Measurements from ENCODE around the gene CTXN3. TPM values are rescaled to one million over a fixed set of nuclear protein-coding genes. Genes with fewer than 3 reads are reported as not detected.

Gene CTXN3
- total RNA-seq, 2 experiments from 2014 or later: not detected

DNA sequence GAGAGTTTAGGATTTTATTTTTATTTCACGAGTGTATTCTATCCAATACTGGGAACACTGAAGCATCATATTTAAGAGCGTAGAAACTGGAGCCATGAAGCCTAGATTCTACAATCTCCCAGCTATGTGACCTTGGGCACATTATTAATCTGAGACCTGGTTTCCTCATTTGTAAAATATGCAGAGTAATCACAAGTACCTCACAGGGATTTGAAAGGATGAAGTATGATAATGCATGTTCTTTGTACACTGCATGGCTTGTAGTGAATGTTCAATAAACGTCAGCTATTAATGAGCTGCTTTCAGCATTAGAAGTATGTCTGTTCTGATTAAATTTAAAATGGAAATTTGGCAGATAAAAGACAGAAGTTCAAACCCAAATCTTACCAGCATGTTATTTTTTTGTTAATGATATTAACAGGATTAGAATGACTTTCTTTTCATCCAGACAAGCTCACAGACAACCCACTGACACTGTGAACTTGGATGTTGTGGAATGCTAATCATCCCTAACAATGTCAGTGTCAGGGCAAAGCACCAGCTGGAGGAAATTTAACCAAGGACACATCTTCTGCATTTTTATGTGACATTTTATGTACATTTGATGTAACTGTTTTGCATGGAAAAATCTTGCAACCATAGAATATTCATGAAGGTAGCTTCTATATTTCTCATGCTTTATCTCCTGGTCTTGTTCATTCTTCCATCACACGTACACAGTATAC is 27.1 kb upstream of the CTXN3 start:
- CTCF ChIA-PET: no interaction called here

DNA sequence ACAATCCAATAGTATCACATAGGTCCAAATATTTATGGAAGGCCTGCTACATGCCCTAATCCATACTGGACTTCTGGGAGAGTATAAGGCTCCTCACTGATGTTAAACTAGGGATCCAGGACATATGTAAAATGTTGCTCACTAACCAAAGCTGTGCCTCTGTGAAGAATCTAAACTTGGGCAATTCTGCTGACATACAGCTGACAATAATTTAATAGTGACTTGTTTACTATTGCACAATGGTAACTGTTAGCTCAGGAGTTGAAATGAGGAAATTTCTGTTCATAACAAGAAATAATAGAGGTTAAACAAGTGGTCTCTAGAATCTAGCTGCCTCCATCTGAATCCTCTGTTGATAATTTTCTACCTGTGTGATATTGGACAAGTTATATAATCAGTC is 14.9 kb upstream of the CTXN3 start:
- no peaks in the 10 kb centered on the region for H3K9me3 Mint-ChIP-seq
- ChIA-PET POLR2A (no interaction called here), CTCF (no interaction called here)
- no peak overlapping the region for H3K4me3 Mint-ChIP-seq
- H3K27me3 Mint-ChIP-seq: peaks cover 7% of the 10 kb centered on the region
- H3K27ac Mint-ChIP-seq: no peak overlapping the region
- H3K4me1 Mint-ChIP-seq: no peaks in the 10 kb centered on the region
- H3K36me3 Mint-ChIP-seq (ENCODE audit: low read depth): no peaks in the 10 kb centered on the region
- DNase-seq: no peak

More for the DNA sequence above, 27.1 kb upstream of the CTXN3 start:
- Mint-ChIP-seq H3K4me1 (no peaks in the 10 kb centered on the region), H3K36me3 (ENCODE audit: low read depth) (no peaks in the 10 kb centered on the region), H3K9me3 (no peaks in the 10 kb centered on the region), H3K4me3 (no peak overlapping the region), H3K27me3 (peaks cover 2% of the 10 kb centered on the region), H3K27ac (no peak overlapping the region)
- POLR2A ChIA-PET: no interaction called here
- no peak for DNase-seq

DNA sequence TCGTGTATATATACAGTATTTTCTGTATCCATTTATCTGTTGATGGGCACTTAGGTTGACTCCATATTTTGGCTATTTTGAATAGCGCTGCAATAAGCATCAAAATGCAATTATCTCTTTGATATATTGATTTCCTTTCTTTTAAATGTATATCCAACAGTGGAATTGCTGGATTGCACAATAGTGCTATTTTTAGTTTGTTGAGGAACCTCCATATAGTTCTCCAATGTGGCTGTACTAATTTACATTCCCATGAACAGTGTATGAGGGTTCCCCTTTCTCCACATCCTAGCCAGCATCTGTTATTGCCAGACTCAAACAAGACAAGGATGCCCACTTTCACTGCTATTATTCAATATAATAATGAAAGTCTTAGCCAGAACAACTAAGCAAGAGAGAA is 9.1 kb upstream of the CTXN3 start:
- POLR2A ChIA-PET: no interaction called here

DNA sequence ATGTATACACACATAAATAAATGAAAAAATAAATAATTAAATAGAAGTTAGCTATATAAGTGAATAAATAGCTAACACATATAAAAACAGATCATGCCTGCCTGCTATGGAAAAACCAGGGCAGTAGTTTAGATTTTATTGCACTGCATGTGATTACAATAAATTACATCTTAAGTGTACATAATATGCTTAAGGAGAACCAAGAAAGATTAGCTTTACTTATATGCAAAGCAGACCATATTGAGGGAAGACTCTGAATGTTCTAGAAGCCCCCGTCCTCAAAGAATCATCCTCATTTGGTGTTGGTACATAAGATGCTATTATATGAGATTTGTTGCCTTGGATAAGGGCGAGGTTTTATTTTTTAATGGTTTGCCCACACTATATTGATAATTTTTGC is 5.9 kb upstream of the CTXN3 start:
- Mint-ChIP-seq H3K36me3 (ENCODE audit: low read depth) (no peaks in the 10 kb centered on the region), H3K4me3 (no peak overlapping the region), H3K9me3 (no peaks in the 10 kb centered on the region), H3K27me3 (peaks cover 12% of the 10 kb centered on the region), H3K27ac (no peak overlapping the region), H3K4me1 (no peaks in the 10 kb centered on the region)
- ChIA-PET POLR2A (no interaction called here), CTCF (no interaction called here)
- DNase-seq: no peak

More for the DNA sequence above, 9.1 kb upstream of the CTXN3 start:
- no peak overlapping the region for H3K4me3 Mint-ChIP-seq
- no peak overlapping the region for H3K27ac Mint-ChIP-seq
- H3K9me3 Mint-ChIP-seq: no peaks in the 10 kb centered on the region
- no peak for DNase-seq
- no peaks in the 10 kb centered on the region for H3K4me1 Mint-ChIP-seq
- CTCF ChIA-PET: no interaction called here
- peaks cover 10% of the 10 kb centered on the region for H3K27me3 Mint-ChIP-seq
- no peaks in the 10 kb centered on the region for H3K36me3 Mint-ChIP-seq (ENCODE audit: low read depth)

DNA sequence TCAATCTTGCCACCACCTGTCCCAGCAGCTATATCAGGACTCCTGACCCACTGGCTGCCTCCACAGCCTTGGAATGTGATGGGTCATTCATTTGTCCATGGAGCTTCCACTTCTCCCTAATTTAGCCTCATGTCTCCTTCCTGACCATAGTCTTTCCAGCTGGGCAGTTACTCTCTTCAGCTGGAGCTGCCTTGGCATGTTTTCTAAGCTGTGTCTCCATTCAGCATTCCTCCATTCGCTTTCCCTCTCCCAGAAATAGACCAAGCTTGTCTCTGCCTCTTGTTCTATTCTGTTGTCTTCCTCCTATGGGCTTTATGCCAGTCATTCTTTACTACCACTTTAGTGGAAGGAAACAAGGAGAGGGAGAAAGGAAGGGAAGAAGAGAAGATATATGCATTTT is 5.3 kb upstream of the CTXN3 start:
- Mint-ChIP-seq H3K9me3 (no peaks in the 10 kb centered on the region), H3K27ac (no peak overlapping the region), H3K27me3 (peaks cover 7% of the 10 kb centered on the region), H3K4me3 (no peak overlapping the region), H3K36me3 (ENCODE audit: low read depth) (no peaks in the 10 kb centered on the region), H3K4me1 (no peaks in the 10 kb centered on the region)
- CTCF ChIA-PET: no interaction called here
- no peak for DNase-seq
- POLR2A ChIA-PET: no interaction called here

DNA sequence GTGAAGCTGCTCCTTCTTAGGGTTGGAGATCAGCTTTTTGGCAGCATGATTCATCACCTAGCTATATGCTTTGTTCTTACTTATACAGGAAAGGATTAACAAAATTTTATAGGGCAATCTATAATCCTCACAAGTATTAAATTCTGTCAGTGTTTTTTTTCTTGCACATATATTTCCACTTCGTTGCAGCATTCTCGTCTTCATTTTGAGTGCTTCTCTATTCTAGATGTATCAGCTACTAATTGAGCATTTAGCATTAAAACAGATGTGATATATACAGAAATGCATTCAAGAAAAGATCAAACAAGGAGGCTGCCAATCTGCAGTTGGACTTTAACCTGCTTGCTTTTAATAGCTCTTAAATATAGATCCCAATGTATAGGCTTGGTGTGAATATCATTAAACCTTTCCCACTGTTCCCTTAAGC is 3.6 kb upstream of the CTXN3 start:
- no peak for DNase-seq
- Mint-ChIP-seq H3K36me3 (ENCODE audit: low read depth) (no peaks in the 10 kb centered on the region), H3K4me1 (no peaks in the 10 kb centered on the region), H3K9me3 (no peaks in the 10 kb centered on the region), H3K27ac (no peak overlapping the region), H3K4me3 (no peak overlapping the region), H3K27me3 (peaks cover 7% of the 10 kb centered on the region)
- ChIA-PET POLR2A (no interaction called here), CTCF (no interaction called here)

DNA sequence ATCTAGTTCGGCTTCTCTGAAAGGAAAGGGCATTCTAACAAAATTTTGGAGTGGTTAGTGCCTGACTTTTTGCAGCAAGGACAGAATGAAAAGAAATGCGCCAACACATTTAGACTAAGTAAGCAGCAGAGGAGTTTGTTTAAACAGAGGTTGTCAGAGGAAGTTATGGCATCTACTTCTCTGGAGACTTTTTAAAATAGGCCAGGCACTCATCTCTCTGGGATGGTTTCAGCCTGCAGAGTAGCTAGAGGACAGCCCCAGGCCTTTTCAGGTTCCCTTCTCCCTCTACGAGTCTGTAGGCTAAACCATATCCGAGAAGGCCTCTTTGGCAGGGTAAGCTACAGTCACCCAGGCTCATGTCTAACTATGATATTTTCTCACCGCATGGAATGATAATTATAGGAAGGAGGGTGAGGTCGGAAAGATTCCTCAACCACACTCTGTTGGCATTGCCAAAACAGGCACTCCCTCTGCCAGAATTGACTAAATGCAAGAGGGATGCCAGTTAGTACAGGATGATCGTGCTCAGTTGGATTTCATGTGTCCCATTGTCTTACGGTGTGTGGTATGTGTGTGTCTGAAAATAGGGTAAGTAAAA is 1.4 kb upstream of the CTXN3 start:
- no peaks in the 10 kb centered on the region for H3K4me1 Mint-ChIP-seq
- no peaks in the 10 kb centered on the region for H3K36me3 Mint-ChIP-seq (ENCODE audit: low read depth)
- DNase-seq: no peak
- POLR2A ChIA-PET: no interaction called here
- H3K27ac Mint-ChIP-seq: no peak overlapping the region
- CTCF ChIA-PET: no interaction called here
- H3K27me3 Mint-ChIP-seq: peaks cover 5% of the 10 kb centered on the region
- H3K4me3 Mint-ChIP-seq: no peak overlapping the region
- H3K9me3 Mint-ChIP-seq: no peaks in the 10 kb centered on the region

DNA sequence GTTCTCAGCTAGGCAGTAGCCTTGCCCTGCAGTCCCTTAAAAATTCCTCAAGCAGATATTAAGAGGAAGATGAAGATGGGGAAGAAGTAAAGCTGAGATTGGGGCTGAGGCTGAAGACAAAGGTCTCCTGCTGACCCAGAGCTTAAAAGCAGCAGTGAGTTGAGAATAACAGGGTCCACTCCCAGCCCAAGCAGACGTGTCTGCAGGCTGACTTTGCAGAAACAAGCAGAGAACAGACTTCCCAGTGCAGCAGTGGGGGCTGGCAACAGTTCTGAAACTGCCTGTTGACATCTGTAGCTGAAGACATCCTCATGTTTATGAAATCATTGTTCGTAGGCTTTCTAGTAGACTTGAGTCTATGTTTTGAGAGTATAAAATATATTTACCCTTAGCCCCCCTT is 1.1 kb downstream of the CTXN3 start:
- peaks cover 6% of the 10 kb centered on the region for H3K27me3 Mint-ChIP-seq
- CTCF ChIA-PET: no interaction called here
- POLR2A ChIA-PET: no interaction called here
- no peaks in the 10 kb centered on the region for H3K36me3 Mint-ChIP-seq (ENCODE audit: low read depth)
- H3K4me3 Mint-ChIP-seq: no peak overlapping the region
- H3K9me3 Mint-ChIP-seq: no peaks in the 10 kb centered on the region
- no peaks in the 10 kb centered on the region for H3K4me1 Mint-ChIP-seq
- no peak overlapping the region for H3K27ac Mint-ChIP-seq
- DNase-seq: no peak

DNA sequence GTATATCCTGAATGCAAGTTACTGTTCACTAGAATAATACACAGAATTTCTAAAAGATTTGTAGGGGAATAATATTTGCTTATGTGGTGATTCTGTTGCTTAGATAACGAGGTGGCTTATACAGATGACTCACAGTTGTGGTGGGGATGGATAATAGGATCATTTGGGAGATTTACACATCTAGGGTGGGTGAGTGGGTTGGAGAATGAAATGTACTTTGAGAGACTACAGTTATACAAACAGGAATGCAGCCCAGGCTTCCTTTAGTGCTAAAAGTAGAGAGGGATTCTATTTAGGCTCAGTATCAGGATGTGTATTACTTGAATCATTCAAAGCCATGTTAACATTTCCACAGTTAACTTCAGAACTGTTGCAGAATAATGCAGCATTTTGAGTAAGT is 1.8 kb downstream of the CTXN3 start:
- no peak for DNase-seq
- H3K4me1 Mint-ChIP-seq: no peaks in the 10 kb centered on the region
- H3K36me3 Mint-ChIP-seq (ENCODE audit: low read depth): no peaks in the 10 kb centered on the region
- H3K27ac Mint-ChIP-seq: no peak overlapping the region
- no peak overlapping the region for H3K4me3 Mint-ChIP-seq
- POLR2A ChIA-PET: no interaction called here
- H3K9me3 Mint-ChIP-seq: no peaks in the 10 kb centered on the region
- peaks cover 7% of the 10 kb centered on the region for H3K27me3 Mint-ChIP-seq
- CTCF ChIA-PET: no interaction called here

DNA sequence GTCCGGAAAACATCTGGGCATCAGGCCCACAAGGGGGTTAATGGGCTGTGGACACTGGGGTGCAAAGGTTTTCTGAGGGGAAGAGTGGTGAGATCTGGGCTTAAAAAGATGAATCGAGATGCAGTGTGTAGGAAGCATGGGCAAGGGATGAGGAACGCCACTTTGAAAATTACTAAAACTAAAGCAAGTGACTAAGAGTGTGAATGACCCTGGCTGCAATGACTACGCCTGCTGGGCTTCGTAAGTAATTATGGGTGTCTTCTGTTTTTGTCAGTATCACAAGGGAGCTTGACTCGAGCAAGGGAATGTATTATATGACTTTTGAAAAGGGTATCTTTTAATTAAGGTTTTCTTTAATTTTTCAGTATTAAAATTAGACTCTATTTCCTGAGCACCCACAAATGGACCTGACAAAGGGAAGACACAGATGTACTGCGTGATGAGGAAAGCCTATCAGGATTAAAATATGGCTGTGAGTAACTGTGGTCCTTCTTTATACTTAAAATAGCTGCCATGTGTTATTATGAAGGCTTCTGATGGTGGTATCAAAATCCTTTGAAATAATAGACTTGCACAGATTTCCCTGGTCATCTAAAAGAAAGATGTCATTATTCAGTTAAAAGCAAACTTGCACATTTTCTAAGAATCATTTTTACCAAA is 4.2 kb downstream of the CTXN3 start:
- Mint-ChIP-seq H3K27ac (no peak overlapping the region), H3K4me1 (no peaks in the 10 kb centered on the region), H3K4me3 (no peak overlapping the region), H3K9me3 (no peaks in the 10 kb centered on the region), H3K36me3 (ENCODE audit: low read depth) (no peaks in the 10 kb centered on the region), H3K27me3 (peaks cover 8% of the 10 kb centered on the region)
- DNase-seq: no peak
- ChIA-PET CTCF (no interaction called here), POLR2A (no interaction called here)

DNA sequence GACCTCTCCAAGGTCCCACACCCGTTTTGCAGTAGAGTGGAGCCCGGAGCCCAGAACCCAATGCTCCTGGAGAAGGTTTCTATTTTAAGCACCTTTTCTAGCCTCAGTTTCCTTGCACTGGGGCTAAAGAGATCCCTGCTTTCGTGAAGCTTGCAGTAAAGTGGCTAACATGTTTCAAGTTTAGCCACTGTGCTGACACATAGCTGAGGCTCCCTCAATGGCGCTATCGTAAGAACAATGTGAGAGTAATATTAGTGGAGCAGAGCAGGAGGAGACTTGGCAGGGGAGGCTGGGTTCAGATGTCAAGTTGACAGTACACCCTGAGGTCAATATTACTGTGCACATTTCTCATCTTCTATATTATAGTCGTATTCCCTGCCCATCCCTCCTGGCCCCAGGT is 7.9 kb downstream of the CTXN3 start:
- H3K27me3 Mint-ChIP-seq: peaks cover 14% of the 10 kb centered on the region
- H3K4me3 Mint-ChIP-seq: no peak overlapping the region
- ChIA-PET CTCF (no interaction called here), POLR2A (no interaction called here)
- DNase-seq: no peak
- no peaks in the 10 kb centered on the region for H3K4me1 Mint-ChIP-seq
- no peak overlapping the region for H3K27ac Mint-ChIP-seq
- H3K36me3 Mint-ChIP-seq (ENCODE audit: low read depth): no peaks in the 10 kb centered on the region
- no peaks in the 10 kb centered on the region for H3K9me3 Mint-ChIP-seq

DNA sequence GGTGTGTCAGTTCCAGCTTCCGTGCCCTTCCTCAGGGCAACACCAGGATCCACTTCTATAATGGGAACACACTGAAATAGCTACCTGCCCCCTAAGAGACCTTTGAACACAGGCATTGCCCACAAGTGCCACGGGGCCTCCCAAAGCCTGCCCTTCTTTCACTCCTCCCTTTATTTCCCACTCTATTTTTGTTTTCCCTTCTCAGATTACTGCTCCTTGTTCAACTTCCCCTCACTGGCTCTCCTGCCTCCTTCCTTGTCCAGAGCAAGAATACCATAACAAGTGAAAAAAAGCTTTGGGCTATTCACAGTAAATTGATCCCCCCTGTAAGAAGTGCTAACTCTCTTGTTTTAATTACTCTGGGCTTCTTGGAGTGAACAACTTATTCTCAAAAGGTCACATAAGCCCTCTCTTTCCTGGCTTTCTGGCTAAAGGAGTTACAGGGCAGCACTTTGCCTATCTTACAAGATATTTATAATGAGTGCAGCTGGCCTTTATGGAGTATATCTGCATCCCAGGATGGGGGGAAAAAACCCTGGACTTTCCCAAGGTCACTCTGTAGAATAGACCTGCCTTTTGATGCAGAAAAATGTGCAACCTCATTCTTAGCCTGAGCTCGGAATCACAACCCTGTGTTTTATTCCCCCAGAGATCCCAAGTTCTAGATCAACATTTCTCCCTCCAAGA is 11.3 kb downstream of the CTXN3 start:
- Mint-ChIP-seq H3K4me3 (no peak overlapping the region), H3K4me1 (no peaks in the 10 kb centered on the region), H3K27me3 (peaks cover 12% of the 10 kb centered on the region), H3K36me3 (ENCODE audit: low read depth) (no peaks in the 10 kb centered on the region), H3K27ac (no peak overlapping the region), H3K9me3 (no peaks in the 10 kb centered on the region)
- CTCF ChIA-PET: no interaction called here
- POLR2A ChIA-PET: no interaction called here
- no peak for DNase-seq

DNA sequence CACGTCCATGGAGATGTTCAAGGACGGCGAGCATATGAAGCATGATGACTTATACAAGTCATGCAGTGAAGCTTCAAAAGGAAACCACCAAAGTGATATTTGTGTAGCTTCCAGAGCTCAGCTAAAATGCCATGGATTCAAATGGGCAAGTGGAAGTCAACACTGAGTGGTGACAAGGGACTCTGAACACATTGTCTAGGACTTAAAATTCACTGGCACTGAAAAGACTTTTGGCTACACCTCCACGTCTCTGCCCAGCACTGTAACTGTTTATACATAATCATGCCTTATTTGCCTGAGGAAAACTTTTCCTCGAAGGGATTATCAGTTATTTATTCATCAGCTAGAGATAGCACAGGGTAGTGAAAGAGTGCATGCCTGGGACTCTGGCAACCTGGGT is 15.2 kb downstream of the CTXN3 start:
- no peaks in the 10 kb centered on the region for H3K4me1 Mint-ChIP-seq
- H3K9me3 Mint-ChIP-seq: no peaks in the 10 kb centered on the region
- no peaks in the 10 kb centered on the region for H3K36me3 Mint-ChIP-seq (ENCODE audit: low read depth)
- DNase-seq: no peak
- no peak overlapping the region for H3K4me3 Mint-ChIP-seq
- H3K27me3 Mint-ChIP-seq: peaks cover 9% of the 10 kb centered on the region
- CTCF ChIA-PET: no interaction called here
- POLR2A ChIA-PET: no interaction called here
- H3K27ac Mint-ChIP-seq: no peak overlapping the region

DNA sequence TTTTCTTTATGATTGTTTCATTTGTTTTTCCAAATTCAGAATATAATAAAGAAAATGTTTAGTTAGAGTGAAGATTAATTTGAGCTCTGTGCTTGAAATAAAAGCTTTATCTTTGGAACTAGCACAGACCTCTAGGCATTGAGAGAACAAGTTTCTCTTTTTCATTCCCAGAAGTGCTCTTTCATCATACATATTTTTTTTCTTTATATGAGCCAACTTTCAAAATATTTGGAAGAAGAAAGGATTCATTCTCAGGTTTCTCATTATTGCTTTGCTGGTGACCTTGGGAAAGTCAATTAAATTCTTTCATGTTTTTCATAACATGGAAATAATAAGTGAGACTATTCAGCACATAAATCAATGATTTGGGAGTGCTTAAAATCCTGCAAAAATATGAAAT is 16.8 kb downstream of the CTXN3 start:
- POLR2A ChIA-PET: no interaction called here
- H3K4me1 Mint-ChIP-seq: no peaks in the 10 kb centered on the region
- DNase-seq: no peak
- H3K4me3 Mint-ChIP-seq: no peak overlapping the region
- CTCF ChIA-PET: no interaction called here
- H3K27ac Mint-ChIP-seq: no peak overlapping the region
- H3K9me3 Mint-ChIP-seq: no peaks in the 10 kb centered on the region
- H3K27me3 Mint-ChIP-seq: peaks cover 8% of the 10 kb centered on the region
- H3K36me3 Mint-ChIP-seq (ENCODE audit: low read depth): no peaks in the 10 kb centered on the region

Measured in activated CD4-positive, alpha-beta memory T cell treated with anti-CD3 and anti-CD28 coated beads, Interleukin-2, amount 10 ng/mL, durations not matched to agents 7 days and 5 days (primary cell).